Eye (tissue), 1 donor: ENCODE measurements around the gene ABRAXAS1.

Source experiments
- DNase-seq: peaks from one replicate; pipeline ENCODE4 v3.0.0-alpha.2; 2015

ABRAXAS1 gene

DNA sequence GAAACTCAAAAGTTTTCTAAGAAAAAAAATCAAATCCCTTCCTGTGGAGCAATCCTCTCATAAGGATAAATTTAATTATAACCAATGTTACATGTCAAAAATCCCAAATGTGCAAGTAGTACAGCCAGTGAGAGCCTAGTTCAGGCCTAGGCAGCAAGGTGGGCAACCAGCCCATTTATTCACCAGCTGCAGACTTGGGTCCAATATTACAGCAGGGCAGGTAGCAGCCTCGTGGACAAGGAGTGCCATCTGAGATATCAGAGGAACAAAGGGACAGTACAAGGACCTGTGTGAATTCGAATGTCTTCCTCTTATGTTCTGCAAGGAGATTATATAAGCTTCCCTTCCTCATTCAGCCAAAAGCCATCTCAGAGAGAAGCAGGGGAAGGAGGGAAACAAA is 35.9 kb downstream of the ABRAXAS1 start:
- no peak for DNase-seq

GRCh38 chr4:83440899-83441298 is 44.0 kb downstream of the ABRAXAS1 start:
- no peak for DNase-seq

GRCh38 chr4:83440148-83440814 is 44.6 kb downstream of the ABRAXAS1 start:
- DNase-seq, result no peak

DNA sequence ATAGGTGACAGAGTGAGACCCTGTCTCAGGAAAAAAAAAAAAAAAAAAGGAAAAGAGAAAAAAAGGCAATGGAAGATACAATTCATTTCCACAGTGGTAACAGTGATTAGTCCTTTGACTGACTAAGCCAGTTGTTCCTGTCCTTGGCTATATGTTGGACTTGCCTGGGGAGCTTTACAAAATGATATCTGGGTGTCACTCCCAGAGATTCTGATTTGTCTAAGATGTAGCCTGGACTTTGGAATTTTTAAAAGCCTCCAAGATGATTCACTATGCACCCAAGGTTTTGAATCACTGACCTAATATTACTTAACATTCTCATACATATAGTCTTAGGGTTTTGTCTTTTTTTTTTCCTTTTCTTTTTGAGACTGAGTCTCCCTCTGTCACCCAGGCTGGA is 46.2 kb downstream of the ABRAXAS1 start:
- DNase-seq, result no peak

DNA sequence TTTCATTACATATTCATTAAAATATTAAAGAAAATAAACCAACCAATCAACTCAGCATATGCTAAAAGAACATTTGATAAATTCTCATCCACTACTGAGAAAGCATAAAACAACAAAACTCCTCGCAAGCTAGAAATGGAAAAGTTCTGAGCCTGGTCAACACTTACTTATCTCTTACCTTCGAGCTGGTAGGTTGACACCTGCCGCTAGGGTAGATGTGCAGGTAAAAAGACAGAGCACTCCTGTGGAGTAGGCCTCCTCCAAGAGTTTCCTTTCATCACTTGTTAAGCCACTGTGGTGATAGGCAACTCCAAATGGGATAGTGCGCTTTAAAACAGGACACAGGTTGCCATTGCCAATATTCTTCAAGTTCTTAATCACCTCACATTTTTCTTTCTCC is 48.2 kb downstream of the ABRAXAS1 start:
- no peak for DNase-seq

DNA sequence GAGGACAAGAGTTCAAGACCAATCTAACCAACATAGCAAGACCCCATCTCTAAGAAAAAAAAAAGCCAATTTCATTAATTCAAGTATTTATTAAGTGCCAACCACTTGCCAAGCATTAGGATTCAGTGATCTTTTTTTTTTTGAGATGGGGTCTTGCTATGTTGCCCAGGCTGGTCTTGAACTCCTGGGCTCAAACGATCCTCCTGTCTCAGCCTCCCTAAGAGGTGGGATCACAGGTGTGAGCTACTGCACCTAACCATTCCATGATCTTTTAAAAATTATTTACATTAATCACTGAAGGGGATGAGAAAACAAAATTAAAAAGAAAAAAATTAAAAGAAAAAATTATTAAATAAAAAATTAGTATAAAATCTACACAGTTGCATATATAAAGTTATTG is 53.7 kb downstream of the ABRAXAS1 start:
- no peak for DNase-seq

DNA sequence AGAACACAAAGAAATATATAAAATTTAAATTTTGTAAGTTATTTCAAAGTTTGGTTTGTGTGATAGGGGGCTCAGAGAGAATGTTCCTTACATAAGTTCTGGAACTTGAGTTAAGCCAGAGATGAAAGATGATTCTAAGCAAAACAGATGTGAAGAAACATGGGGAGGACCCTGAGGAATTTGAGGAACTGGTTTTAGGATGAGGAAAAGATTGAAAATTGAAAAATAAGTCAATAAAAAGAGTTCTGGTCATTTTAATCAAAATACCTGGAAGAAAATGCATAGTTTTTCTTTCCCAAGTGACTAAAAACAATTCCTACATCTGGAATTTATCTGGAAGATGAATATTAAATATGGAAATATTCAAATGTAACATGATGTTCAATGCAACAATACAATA is 66.7 kb downstream of the ABRAXAS1 start:
- no peak for DNase-seq

GRCh38 chr4:83417566-83417965 is 67.3 kb downstream of the ABRAXAS1 start:
- DNase-seq, result no peak

GRCh38 chr4:83413676-83414075 is 71.2 kb downstream of the ABRAXAS1 start:
- no peak for DNase-seq
